KG1 (cell line): ENCODE measurements around the gene ZC4H2.
"Not testable (repeated sequence)": the region's sequence is repeated elsewhere in the genome, so short reads cannot be mapped to it uniquely, and the experiment has no call there.

ENCODE experiments used
- DNase-seq: peaks from one replicate; lab custom pipeline; 2025; lab: John Stamatoyannopoulos, UW

ZC4H2 gene, protein sequence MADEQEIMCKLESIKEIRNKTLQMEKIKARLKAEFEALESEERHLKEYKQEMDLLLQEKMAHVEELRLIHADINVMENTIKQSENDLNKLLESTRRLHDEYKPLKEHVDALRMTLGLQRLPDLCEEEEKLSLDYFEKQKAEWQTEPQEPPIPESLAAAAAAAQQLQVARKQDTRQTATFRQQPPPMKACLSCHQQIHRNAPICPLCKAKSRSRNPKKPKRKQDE

GRCh38 chrX:64975989-64976672 lies at the start of gene ZC4H2:
ZC4H2 (minus strand) TSS chrX:64976450; CDS start chrX:64976377, 73 bp downstream.
- DNase-seq = peak; percentile 5

- no peak for DNase-seq
Observed at GRCh38 chrX:65017451-65017850, 41.2 kb upstream of the ZC4H2 start.

DNA sequence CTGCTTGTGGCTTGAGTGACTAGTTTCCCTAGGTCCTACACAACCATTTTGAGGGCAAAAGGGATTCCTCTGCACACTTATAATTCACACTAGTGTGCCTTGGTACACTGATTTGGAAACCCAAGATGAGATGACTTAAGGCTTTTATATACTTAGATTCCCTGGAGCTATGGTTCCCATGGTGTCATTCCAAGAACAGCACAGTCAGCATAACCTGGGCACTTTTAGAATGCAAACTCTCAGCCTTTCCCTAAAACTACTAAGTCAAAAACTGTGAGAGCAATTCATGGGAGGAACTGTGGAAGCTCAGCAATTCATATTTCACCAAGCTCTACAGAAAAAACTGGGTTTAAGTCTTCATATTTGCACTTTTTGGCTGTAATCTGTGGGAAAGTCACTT lies 38.0 kb upstream of the ZC4H2 start:
- no peak for DNase-seq

DNA sequence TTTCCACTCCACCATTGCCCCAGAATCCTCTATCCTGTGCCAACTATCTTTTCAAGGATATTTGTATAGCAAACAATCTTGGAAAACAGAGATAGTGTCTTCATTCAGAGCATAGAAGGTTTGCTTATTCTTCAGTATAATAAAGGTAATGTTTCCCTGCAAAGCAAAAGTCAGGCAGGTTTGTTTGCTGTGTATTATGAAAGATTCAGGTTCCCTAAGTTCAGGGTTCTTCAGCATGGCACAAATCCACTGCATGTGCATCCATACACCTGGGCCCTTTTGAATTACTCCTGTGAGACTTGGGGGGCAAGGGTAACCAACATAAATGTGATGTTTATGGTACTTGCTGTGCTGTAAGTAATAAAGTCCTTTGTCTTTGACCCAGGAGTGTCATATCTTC lies 33.2 kb upstream of the ZC4H2 start:
- DNase-seq = no peak

- not testable (repeated sequence) for DNase-seq
Observed at GRCh38 chrX:65002208-65002607, 26.0 kb upstream of the ZC4H2 start.

- no peak for DNase-seq
Observed at GRCh38 chrX:64996805-64997204, 20.6 kb upstream of the ZC4H2 start.

- no peak for DNase-seq
Observed at GRCh38 chrX:64994131-64994798, 18.0 kb upstream of the ZC4H2 start.

- no peak for DNase-seq
Observed at GRCh38 chrX:64977830-64978229, 1.6 kb upstream of the ZC4H2 start.

DNA sequence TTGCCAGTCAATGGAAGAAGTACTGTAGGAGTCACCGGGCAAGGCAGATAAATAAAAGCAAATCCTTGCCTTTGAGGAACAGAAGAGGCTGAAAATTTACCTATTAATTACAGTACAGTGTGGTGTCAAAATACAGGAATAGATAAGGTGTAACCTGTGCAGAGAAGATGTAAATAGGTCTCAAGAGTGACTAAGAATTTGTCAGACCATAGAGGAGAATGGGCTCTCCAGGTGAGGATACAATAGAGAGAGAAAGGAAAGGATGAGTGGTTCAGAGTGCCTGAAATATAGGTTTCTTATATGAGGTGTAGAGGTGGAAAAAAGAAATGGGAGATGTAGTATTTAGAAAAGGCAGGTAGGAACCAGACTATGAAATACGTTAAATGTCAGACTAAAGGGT lies 801 bp upstream of the ZC4H2 start:
- DNase-seq = no peak

- DNase-seq = no peak
Observed at GRCh38 chrX:64976673-64977040, 407 bp upstream of the ZC4H2 start.

DNA sequence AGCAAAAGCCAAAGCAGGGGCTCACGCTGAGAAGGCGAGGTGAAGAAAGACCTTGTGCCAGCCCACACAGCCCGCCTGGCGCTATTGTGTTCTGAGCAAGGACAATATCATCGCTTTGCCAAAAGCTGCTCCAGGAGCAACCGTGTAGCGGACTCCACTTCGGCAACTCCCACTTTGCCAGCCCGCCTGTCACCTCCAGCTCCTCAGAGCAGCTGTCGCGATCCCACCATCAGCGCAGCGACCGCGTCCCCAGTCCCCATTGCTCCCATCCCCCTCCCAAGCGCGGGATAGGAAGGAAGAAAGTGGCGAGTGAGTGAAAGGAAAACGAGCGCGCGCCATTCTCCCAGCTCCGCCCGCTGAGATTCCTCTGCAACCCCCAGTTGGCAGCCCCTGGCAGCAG lies 759 bp downstream of the ZC4H2 start:
- no peak for DNase-seq

DNA sequence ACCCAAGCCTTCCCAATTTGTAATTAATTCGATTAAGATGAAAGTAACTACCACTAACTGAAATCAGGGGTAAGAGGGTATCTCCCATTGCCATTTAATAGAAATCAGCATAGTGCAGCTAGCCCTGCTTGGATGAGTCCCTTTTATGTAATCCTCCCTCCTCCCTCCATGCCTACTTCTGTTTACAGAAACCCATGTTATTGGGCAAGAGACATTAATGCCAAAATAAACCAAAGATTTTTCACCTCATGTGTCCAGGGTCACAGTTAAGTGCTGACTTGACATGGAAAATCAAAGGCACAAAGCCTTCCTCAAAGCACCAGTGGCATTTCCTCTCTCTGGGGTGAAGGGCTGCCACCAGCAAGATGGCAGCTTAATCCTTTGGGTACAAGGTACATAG lies 50.8 kb downstream of the ZC4H2 start:
- no peak for DNase-seq

DNA sequence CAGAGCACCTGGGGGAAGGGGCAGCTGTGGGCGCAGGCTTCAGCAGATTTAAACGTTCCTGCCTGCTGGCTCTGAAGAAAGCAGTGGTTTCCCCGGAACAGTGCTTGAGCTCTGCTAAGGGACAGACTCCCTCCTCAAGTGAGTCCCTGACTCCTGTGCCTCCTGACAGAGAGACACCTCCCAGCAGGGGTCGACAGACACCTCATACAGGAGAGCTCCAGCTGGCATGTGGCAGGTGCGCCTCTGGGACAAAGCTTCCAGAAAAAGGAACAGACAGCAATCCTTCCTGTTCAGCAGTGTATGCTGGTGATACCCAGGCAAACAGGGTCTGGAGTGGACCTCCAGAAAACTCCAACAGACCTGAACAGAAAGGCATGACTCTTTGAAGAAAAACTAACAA lies 68.1 kb downstream of the ZC4H2 start:
- DNase-seq = no peak

DNA sequence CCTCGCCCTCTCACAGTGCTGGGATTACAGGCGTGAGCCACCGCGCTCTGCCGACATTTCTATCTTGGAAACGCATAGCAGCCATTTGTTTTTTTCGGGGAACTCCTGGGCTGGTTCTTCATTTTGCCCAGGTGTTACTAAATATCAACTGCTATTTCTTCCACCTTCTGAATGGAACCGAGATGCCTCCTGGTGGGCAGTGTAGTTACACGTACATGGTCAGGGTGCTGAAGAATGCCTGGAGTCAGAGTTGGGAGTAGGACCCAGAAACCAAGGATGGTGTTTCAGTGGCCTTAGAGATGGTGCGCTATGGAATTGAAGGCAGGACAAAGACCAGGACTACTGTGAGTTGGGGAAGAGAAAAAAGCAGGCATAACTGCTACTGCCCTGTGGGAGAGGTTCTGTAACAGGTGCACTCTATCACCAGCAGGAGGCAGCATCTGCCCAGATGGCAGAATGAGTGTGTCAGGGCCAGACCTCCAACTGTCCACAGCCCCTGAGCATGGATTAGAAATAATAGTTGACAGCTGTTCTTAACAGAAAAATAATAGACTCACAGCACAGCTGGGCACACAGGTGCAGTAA lies 81.7 kb downstream of the ZC4H2 start:
- peak; percentile 8 for DNase-seq

DNA sequence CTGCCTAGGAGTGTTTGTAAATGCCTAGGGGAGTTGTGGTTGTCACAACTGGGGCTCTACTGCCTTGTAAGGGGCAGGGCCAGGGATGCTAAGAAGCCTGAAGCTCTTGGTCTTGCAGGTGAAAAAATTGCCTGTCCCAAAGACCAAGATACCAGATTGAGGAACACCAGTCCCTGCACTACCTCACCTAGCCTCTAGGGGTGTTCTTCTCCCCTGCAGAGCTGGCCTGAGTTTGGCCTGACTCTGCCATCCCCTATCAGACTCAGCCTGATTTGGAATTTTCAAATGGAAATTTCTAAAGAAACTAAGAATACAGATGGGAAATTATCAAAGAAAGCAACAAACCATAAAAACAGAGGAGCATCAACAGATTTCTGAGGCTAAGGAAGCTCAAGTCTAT lies 90.4 kb downstream of the ZC4H2 start:
- DNase-seq = no peak

- DNase-seq = not testable (repeated sequence)
Observed at GRCh38 chrX:64878709-64879108, 97.5 kb downstream of the ZC4H2 start.

GRCh38 chrX:64867217-64867616 lies 109.0 kb downstream of the ZC4H2 start:
- DNase-seq = no peak
